Prostate gland (tissue), 2 donors: Measurements from ENCODE around the gene ITGA2B. TPM values are rescaled to one million over a fixed set of nuclear protein-coding genes. Genes with fewer than 3 reads are reported as not detected.

Source experiments
- DNase-seq: peaks from one replicate; pipeline ENCODE4 v3.0.0-alpha.2; 2019; ENCODE audit warnings: low spot score
- H3K27ac ChIP-seq, 2 donors: fragments of 200-600 bp; sonication (generic); 2 replicates each; pipeline ENCODE4 v1.5.1; 2017 to 2019
- H3K27me3 ChIP-seq: fragments of 200-600 bp; sonication (generic); replicated peaks from 2 replicates; pipeline ENCODE4 v1.5.1; 2019; ENCODE audit not compliant: insufficient read depth
- H3K36me3 ChIP-seq, 2 donors: fragments of 200-600 bp; sonication (generic); 1 replicate in 1 of 2; 2 replicates in 1 of 2; pipeline versions ENCODE4 v1.5.1 to v1.8.1; 2017 to 2019
- H3K4me1 ChIP-seq: fragments of 200-600 bp; sonication (generic); replicated peaks from 2 replicates; pipeline ENCODE4 v1.5.1; 2019
- H3K4me3 ChIP-seq, 2 donors: fragments of 200-600 bp; sonication (generic); 2 replicates each; pipeline ENCODE4 v1.5.1; 2017 to 2019
- H3K9me3 ChIP-seq: fragments of 200-600 bp; sonication (generic); 2 replicates; pipeline ENCODE4 v1.5.1; 2017
- CTCF ChIP-seq, 4 experiments: fragments of 200-600 bp in 2 of 4; fragments of 450-650 bp in 2 of 4; sonication (generic) in 2 of 4; IDR thresholded peaks; 1 replicate in 3 of 4; 2 replicates in 1 of 4; pipeline ENCODE4 v1.5.1; 2016 to 2019; ENCODE audit warnings: antibody characterized with exemption in 4 of 4, mild to moderate bottlenecking in 2 of 4, moderate library complexity in 2 of 4
- POLR2A ChIP-seq: fragments of 450-650 bp; IDR thresholded peaks from one replicate; pipeline ENCODE4 v1.6.1; 2016; ENCODE audit warnings: antibody characterized with exemption, mild to moderate bottlenecking
- POLR2AphosphoS5 ChIP-seq: sonication (generic); formaldehyde crosslinking; IDR thresholded peaks from one replicate; pipeline ENCODE4 v1.6.1; 2017; ENCODE audit warnings: antibody characterized with exemption
- WGBS: methylation state at CpG from one replicate; pipeline ENCODE4 v1.1.5; 2018; 5-methylcytosine and 5-hydroxymethylcytosine counted together
- intact Hi-C: fragments of 100-400 bp; cut with DNase I; formaldehyde crosslinking; loops from one replicate; pipeline ENCODE4 v1.14.2; 2022
- total RNA-seq, 2 donors: library from RNA; depleted of rRNA; stranded (reverse); fragments of >200 nt; gene quantifications; one replicate each; pipeline ENCODE4 v1.1.0, GENCODE V29; 2016

Gene ITGA2B
- total RNA-seq, 2 donors from 2014 or later = 0.27 to 0.68 TPM

DNA sequence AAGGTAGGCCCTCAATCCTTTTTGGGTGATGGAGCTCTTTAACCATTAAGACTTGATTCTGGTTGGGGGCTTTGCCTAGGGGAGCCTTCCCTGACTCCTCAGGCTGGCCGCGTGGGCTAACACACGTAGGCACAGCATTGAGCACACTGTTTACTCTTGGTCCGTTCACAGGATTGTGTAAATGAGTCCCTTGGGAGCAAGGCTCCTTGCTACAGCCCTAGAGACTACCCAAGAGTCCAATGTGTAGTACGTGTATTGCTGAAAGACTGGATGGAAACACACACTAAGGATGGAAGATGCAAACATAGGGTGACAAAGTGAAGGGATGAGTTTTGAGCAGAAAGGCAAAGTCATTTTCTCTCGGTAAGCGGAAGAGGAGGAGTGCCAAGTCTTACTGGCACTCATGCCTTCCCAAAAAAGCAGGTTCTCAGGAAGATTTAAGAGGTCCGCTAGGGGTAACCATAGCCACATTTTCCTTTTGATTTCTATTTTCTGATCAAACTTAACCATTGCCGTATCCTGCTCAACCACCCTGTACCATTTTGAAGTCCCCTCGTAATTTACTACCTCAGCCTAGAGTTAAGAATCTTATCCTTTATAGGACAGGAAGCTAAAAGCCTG is 911 bp upstream of the ITGA2B start:
- 63% methylated on average over 10 of the region's 10 CpGs for WGBS
- no peak for DNase-seq
- intact Hi-C loops = loop anchor here (10.0 kb wide), 1 partner anchor 114 kb away; the partner anchor contains the start of gene GPATCH8
- H3K36me3 ChIP-seq = no peaks in the 10 kb centered on the region
- TF ChIP-seq POLR2AphosphoS5 = no peak
- no peak for TF ChIP-seq POLR2A
- no peak for TF ChIP-seq CTCF (IDR thresholded peaks at IDR 0.05)
- no peak overlapping the region for H3K27ac ChIP-seq
- no peaks in the 10 kb centered on the region for H3K27me3 ChIP-seq
- no peak overlapping the region for H3K4me3 ChIP-seq
- no peaks in the 10 kb centered on the region for H3K9me3 ChIP-seq
- H3K4me1 ChIP-seq = no peaks in the 10 kb centered on the region

GRCh38 chr17:44389723-44390202 is 314 bp upstream of the ITGA2B start:
- intact Hi-C loops = loop anchor here (10.0 kb wide), 1 partner anchor 115 kb away; the partner anchor contains the start of gene GPATCH8
- no peaks in the 10 kb centered on the region for H3K27me3 ChIP-seq
- no peaks in the 10 kb centered on the region for H3K4me1 ChIP-seq
- H3K36me3 ChIP-seq = no peaks in the 10 kb centered on the region
- WGBS = 83% methylated on average over 6 of the region's 6 CpGs
- TF ChIP-seq POLR2AphosphoS5 (no peak), POLR2A (no peak), CTCF (IDR thresholded peaks at IDR 0.05) (no peak)
- H3K27ac ChIP-seq = no peak overlapping the region
- no peaks in the 10 kb centered on the region for H3K9me3 ChIP-seq
- no peak for DNase-seq
- no peak overlapping the region for H3K4me3 ChIP-seq

GRCh38 chr17:44387804-44388203 is 1.6 kb downstream of the ITGA2B start:
- no peak overlapping the region for H3K4me3 ChIP-seq
- H3K27me3 ChIP-seq = no peaks in the 10 kb centered on the region
- no peak overlapping the region for H3K27ac ChIP-seq
- DNase-seq = no peak
- no peaks in the 10 kb centered on the region for H3K36me3 ChIP-seq
- H3K4me1 ChIP-seq = no peaks in the 10 kb centered on the region
- intact Hi-C loops = no loop called here
- H3K9me3 ChIP-seq = no peaks in the 10 kb centered on the region
- 91% methylated on average over 2 of the region's 2 CpGs for WGBS
- no peak for TF ChIP-seq POLR2AphosphoS5
- no peak for TF ChIP-seq CTCF (IDR thresholded peaks at IDR 0.05)
- no peak for TF ChIP-seq POLR2A

DNA sequence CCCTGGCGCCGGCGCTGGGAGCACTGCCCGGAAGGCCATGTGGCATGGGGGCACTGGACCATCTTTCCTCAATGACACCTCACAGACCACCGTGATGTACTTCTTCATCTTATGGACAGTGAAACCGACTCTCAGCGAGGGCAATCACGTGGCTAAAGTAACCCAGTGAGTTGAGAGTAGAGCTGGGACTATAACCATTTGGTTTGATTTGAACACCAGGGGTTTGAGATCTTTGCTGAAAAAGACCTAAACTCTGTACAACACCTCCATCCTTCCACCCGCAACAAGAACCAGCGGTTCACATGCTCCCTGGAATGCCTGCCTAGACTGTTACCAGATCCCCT is 3.3 kb downstream of the ITGA2B start:
- H3K4me1 ChIP-seq = no peaks in the 10 kb centered on the region
- H3K27me3 ChIP-seq = no peaks in the 10 kb centered on the region
- no peak for DNase-seq
- H3K36me3 ChIP-seq = no peaks in the 10 kb centered on the region
- WGBS = 28% methylated on average over 10 of the region's 10 CpGs
- no peak overlapping the region for H3K27ac ChIP-seq
- TF ChIP-seq POLR2A = no peak
- TF ChIP-seq POLR2AphosphoS5 = no peak
- no peak for TF ChIP-seq CTCF (IDR thresholded peaks at IDR 0.05)
- peak overlapping the region; percentile 29 to 38 for H3K4me3 ChIP-seq
- H3K9me3 ChIP-seq = no peaks in the 10 kb centered on the region
- intact Hi-C loops = no loop called here
